Measurements from ENCODE around the gene IKZF4.
"Not testable (repeated sequence)": the region's sequence is repeated elsewhere in the genome, so short reads cannot be mapped to it uniquely, and the experiment has no call there.

The IKZF4 gene

GRCh38 chr12:56040963-56041551 lies 20.2 kb downstream of the IKZF4 start:
- DNase-seq, result no peak

DNA sequence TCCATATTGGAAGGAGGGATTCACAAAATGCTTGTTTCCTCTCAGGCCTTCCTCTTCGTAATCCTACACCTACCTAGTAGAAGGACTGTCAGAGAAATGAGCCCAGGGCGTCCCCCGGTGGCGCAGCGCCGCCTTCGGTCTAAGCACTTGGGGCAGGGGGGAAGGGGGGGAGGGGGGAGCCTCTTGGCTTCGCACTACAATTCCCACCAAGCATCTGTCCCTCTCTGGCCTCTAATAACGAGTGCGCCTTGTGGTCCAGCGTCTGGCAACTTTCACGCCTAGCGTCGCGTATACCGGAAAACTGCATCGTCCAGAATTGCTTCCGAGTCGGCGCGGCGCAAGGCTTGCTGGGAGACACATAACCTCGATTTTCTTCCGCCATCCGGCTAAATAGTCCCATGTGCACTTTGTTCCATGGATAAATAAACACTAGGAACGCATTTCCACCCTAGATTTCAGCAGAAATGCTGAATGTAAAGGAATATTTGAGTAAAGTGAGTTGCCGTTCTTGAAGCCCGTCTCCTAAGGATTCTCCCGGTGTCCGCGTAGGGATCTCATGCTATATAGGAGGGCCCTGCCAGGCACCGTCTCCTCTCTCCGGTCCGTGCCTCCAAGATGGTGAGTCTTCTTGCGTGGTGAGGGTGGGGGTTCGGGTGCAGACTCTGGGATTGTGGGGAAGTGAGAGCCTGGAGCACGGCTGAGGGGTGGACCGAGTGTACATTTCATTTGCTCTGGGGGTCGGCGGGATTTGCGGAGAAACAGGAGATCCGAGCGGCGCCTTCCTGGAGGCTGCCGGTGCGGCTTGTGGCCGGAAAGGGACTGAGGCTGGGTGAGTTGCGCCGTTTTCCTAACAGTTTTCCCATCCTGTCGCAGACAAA lies 20.9 kb downstream of the IKZF4 start, which contains the start of gene RPS26:
RPS26 (plus strand) TSS at position 367 of the 878 bp plus-strand sequence; CDS start at position 616, 249 bp downstream.
- peak; percentile 87 for DNase-seq

DNA sequence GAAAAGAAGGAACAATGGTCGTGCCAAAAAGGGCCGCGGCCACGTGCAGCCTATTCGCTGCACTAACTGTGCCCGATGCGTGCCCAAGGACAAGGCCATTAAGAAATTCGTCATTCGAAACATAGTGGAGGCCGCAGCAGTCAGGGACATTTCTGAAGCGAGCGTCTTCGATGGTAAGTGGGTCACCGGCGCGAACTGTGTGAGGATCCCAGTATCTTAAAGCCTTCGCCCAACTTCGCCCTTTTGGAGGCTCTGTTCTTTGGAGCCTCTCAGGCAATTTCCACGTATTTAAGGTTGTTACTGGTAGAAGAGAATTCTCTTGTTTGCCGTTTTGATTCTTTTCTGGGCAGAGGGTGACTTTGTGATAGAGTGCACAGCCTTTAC lies 21.6 kb downstream of the IKZF4 start:
- DNase-seq, result not testable (repeated sequence)

DNA sequence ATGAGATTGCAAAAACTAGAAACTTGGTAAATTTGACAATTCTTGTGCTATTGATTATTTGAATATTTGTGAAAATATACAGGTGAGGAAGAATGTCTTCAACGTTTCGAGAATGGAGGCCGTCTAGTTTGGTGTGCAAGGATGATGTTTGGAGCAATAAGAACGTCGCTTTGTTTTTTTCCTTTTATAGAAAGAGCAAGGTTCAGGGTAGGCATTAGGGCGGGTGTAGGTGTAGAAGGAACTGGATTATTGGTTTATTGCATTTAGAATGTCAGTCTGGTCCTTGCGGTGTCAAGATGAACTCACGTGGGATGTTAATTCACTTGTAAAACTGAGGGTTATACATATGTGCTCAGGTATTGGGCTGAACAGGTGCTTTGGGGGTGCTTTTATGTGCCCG lies 22.0 kb downstream of the IKZF4 start:
- DNase-seq, result no peak

- no peak for DNase-seq
Observed at GRCh38 chr12:56046027-56046780, 25.4 kb downstream of the IKZF4 start.

GRCh38 chr12:56053407-56053893 lies 32.6 kb downstream of the IKZF4 start:
- DNase-seq, result no peak

DNA sequence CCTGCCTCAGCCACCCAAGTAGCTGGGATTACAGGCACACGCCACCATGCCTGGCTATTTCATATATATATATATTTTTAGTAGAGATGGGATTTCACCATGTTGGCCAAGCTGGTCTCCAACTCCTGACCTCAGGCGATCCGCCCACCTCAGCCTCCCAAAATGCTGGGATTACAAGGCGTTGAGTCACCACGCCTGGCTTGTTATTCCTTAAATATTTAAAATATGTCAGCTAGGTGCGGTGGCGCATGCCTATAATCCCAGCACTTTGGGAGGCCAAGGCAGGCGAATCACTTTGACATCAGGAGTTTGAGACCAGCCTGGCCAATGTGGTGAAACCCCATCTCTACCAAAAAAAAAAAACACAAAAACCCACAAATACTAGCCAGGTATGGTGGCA lies 39.1 kb downstream of the IKZF4 start:
- not testable (repeated sequence) for DNase-seq

DNA sequence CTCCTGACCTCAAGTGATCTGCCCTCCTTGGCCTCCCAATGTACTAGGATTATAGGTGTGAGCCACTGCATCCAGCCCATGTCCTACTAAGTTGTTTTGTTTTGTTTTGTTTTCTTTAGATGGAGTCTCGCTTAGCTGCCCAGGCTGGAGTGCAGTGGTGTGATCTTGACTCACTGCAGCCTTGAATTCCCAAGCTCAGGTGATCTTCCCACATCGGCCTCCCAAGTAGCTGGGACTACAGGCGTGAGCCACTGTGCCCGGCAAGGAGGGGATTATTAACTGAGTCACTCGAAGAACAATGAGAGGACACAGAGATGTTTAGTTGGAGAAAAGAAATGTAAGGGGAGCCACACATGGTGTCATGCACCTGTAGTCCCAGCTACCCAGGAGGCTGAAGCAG lies 41.1 kb downstream of the IKZF4 start:
- no peak for DNase-seq

DNA sequence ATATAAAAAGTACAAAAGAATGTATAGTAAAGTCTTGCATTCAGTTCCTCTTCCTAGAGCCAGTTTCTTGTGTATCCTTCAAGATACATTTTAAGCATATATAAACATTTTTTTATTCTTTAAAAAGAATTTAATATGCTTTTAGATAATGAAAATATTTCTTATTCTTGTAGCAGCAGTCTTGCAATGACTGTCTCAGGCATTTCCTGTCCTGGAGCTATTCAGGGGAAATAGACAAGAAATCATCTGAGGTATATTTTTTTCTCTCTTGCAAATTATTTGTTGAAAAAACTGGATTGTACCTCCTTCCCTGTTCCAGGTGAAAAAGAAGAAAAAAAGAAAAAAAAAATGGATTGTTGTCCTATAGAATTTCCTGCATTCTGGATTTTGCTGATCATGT lies 42.2 kb downstream of the IKZF4 start:
- DNase-seq, result no peak

DNA sequence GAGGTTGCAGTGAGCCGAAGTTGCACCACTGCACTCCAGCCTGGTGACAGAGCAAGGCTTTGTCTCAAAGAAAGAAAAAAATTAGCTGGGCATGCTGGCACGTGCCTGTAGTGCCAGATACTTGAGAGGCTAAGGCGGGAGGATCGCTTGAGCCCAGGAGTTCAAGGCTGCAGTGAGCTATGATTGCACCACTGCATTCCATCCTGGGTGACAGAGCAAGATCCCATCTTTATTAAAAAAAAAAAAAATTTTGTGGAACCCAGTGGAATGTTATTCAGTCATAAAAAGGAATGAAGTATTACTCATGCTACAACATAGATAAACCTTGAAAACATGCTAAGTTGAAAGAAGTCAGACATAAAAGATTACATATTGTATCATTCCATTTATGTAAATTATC lies 50.8 kb downstream of the IKZF4 start:
- DNase-seq, result no peak

GRCh38 chr12:56074396-56074795 lies 53.6 kb downstream of the IKZF4 start:
- no peak for DNase-seq

GRCh38 chr12:56077966-56078365 lies 57.1 kb downstream of the IKZF4 start:
- not testable (repeated sequence) for DNase-seq

GRCh38 chr12:56078427-56078826 lies 57.6 kb downstream of the IKZF4 start:
- no peak for DNase-seq

DNA sequence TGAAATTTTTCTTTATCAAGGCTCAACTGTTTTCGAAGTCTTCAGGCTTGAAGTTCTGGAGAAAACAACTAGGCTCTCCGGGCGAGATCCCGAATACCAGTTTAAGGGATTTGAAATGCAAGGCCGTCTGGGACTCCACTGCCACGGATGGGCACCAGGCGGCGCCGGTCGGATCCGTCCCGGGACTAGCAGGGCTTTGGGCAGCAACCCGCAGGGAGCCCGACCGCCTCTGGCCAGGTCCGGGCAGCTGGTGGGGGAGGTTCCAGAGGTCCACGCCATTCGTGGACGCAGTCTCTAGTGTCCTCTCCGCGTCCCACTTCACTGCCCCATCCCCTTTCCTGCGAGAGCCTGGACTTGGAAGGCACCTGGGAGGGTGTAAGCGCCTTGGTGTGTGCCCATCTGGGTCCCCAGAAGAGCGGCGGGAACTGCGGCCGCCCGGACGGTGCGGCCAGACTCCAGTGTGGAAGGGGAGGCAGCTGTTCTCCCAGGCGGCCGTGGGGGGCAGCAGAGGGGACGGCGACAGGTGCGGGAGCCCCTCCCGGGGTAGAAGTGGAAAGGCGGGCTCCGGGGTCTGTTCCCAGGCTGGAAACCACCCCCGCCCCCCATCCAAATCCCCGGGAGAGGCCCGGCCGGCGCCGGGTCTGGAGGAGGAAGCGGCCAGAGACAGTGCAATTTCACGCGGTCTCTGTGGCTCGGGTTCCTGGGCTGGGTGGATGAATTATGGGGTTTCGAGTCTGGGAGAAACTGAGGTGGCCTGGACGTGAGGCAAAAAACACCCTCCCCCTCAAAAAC lies 58.3 kb downstream of the IKZF4 start:
- DNase-seq, result peak; percentile 54

DNA sequence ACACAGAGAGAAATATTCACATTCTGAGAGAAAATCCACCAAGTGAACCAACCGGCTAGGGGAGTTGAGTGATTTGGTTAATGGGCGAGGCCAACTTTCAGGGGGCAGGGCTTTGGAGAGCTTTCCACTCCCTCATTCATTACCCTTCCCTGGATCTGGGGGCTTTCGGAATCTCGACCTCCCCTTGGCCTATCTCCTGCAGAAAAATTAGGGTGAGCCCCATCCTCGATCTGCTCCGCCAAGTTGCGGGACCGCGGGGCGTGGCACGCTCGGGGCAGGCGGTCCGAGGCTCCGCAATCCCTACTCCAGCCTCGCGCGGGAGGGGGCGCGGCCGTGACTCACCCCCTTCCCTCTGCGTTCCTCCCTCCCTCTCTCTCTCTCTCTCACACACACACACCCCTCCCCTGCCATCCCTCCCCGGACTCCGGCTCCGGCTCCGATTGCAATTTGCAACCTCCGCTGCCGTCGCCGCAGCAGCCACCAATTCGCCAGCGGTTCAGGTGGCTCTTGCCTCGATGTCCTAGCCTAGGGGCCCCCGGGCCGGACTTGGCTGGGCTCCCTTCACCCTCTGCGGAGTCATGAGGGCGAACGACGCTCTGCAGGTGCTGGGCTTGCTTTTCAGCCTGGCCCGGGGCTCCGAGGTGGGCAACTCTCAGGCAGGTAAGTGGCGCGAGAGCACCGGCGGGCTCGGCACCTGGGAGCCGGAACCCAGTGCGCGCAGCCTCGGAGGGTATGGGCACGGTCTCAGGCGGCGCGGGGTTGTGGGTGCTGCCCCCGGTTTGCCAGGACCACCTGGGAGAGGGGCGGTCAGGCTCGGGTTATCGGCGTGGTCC lies 59.1 kb downstream of the IKZF4 start, which contains the start of gene ERBB3:
ERBB3 (plus strand) TSS at position 443 of the 833 bp plus-strand sequence; CDS start at position 579, 136 bp downstream.
- DNase-seq, result peak; percentile 73

DNA sequence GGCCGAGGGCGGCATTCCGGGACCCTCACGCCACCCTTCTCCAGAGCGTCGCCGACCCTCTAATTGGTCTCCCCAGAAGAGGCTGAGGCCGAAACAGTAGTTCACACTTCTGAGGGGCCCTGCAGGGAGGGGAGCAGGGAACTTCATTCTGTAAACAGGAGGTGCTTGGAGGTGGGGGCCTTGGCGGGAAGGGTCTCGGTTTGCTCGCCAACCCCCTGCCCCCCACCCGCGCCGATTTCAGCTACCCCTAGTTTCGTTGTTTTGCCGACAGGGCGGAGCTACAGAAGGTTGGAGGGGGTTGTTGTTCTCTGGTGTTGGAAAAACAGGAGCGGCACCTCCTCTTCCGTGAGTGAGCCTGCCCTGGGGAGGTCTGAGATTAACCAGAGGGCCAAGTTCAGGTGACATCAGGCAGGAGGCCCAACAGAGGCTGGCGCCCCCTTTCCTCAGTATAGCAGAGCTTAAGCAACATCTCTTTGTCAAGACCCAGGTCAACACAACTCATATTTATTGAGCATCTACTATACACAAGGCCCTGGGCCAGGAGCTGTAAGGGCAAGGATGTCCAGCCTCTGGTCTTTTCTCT lies 59.8 kb downstream of the IKZF4 start:
- DNase-seq, result no peak

DNA sequence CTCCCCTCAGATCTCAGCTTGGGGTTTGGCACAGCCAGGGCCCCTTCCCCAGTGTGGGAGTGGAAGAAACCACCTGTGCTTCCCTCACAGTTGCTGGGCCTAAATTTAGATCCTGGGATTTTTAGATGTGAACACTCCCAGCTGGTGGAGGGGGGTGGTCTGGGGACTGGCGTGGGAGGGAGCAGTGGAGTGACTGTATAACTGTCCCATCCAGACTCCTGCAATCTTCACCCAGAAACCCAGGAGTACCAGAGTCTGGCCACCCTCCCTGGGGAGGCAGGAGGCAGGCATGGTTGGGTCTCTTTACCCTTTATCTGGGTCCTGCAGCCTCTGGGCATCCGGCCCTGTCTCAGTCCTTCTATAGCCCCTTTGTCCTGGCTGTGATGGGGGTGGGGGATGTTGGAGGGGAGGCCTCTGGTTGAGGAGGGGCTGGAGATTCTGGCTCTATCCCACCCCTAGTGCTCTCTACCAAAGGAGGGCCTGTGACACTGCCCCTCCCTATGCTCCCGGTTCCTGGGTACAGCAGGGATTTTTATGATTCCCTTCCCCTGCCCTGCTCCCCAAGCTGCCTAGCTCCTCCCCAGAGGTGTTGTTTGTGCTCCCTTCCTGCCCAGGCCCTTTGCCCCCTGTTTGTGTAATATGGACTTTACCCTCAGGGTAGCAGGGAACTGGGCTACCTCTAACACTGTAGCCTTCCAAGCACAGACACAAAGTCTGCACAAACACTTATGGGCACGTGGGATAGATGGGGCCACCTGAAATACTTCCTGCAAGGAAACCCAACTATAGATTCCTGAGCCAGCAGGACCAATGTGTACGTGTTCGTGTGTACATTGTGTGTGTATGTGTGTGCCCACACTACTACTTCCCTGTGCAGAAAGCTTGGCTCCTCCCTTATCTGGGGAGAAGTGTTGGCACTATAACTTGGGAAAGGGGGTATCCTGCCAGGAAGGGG lies 60.8 kb downstream of the IKZF4 start:
- no peak for DNase-seq

GRCh38 chr12:56082382-56082781 lies 61.5 kb downstream of the IKZF4 start:
- no peak for DNase-seq

- no peak for DNase-seq
Observed at GRCh38 chr12:56082967-56083366, 62.1 kb downstream of the IKZF4 start.
